ENCODE results near the gene CCDC117. TPM values are rescaled to one million over a fixed set of nuclear protein-coding genes. Genes with fewer than 3 reads are reported as not detected.
"Not testable (repeated sequence)": the region's sequence is repeated elsewhere in the genome, so short reads cannot be mapped to it uniquely, and the experiment has no call there.

Gene CCDC117
- total RNA-seq, 1 experiment from 2014 or later, result 42.2 TPM

GRCh38 chr22:28762000-28762399 lies 10.5 kb upstream of the CCDC117 start:
- DNase-seq (ENCODE audit: low read depth, low spot score); in situ Hi-C loops (cut with HindIII; ENCODE audit: low pct_unique_long_range_greater_than_20kb, low sequenced_read_pairs): not testable (repeated sequence)

GRCh38 chr22:28766628-28767027 lies 5.9 kb upstream of the CCDC117 start:
- in situ Hi-C loops (cut with HindIII; ENCODE audit: low pct_unique_long_range_greater_than_20kb, low sequenced_read_pairs), result no loop called here

GRCh38 chr22:28768701-28769393 lies 3.6 kb upstream of the CCDC117 start:
- DNase-seq (ENCODE audit: low read depth, low spot score), result no peak
- in situ Hi-C loops (cut with HindIII; ENCODE audit: low pct_unique_long_range_greater_than_20kb, low sequenced_read_pairs), result no loop called here

More at GRCh38 chr22:28766628-28767027, 5.9 kb upstream of the CCDC117 start:
- no peak for DNase-seq (ENCODE audit: low read depth, low spot score)

DNA sequence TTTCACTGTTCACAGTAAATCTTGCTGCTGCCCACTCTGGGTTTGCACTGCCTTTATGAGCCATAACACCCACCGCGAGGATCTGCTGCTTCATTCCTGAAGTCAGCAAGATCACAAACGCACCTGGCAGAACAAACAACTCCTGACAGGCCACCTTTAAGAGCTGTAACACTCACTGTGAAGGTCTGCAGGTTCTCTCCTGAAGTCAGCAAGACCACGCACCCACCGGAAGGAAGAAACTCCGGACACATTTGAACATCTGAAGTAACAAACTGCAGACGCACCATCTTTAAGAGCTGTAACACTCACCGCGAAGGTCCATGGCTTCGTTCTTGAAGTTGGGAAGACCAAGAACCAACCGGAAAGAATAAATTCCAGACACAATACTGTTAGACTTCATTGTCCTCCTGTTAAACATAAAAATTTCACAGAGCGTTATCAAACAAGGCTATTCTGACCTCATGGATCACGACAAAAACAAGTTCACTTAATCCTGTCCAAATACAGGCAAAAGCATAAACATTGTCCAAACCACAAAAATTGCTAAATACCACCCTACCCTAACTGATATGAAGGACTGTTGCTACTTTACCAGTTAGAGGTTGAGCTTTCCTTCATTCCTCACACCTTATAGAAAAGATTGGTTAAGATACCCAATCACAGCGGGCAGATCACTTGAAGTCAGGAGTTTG lies 3.0 kb upstream of the CCDC117 start:
- no peak for DNase-seq (ENCODE audit: low read depth, low spot score)
- in situ Hi-C loops (cut with HindIII; ENCODE audit: low pct_unique_long_range_greater_than_20kb, low sequenced_read_pairs), result no loop called here

GRCh38 chr22:28771195-28771791 lies 1.2 kb upstream of the CCDC117 start:
- in situ Hi-C loops (cut with HindIII; ENCODE audit: low pct_unique_long_range_greater_than_20kb, low sequenced_read_pairs), result no loop called here
- peak; percentile 93 for DNase-seq (ENCODE audit: low read depth, low spot score)

DNA sequence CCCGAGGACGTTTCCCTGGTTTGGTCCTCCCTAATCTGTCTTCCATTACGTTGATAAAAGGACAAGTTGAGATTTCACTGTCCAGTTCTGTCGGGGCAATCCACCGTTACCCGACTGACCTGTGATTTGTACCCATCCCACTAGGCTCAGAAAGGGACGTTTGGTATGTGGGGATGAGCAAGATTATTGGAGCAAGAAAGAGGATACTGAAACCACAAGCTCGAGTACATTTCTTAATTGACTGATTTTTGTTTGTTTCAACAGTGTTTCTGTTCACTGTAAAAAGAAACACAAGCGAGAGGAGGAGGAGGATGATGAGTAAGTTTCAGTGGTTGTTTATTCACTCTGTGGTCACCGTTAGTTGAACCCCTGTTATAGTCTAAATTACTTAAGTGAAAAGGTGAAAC lies 969 bp downstream of the CCDC117 start:
- in situ Hi-C loops (cut with HindIII; ENCODE audit: low pct_unique_long_range_greater_than_20kb, low sequenced_read_pairs), result no loop called here
- DNase-seq (ENCODE audit: low read depth, low spot score), result no peak

- DNase-seq (ENCODE audit: low read depth, low spot score), result no peak
- in situ Hi-C loops (cut with HindIII; ENCODE audit: low pct_unique_long_range_greater_than_20kb, low sequenced_read_pairs), result no loop called here
These were observed 1.9 kb downstream of the CCDC117 start for GRCh38 chr22:28774378-28774777.

DNA sequence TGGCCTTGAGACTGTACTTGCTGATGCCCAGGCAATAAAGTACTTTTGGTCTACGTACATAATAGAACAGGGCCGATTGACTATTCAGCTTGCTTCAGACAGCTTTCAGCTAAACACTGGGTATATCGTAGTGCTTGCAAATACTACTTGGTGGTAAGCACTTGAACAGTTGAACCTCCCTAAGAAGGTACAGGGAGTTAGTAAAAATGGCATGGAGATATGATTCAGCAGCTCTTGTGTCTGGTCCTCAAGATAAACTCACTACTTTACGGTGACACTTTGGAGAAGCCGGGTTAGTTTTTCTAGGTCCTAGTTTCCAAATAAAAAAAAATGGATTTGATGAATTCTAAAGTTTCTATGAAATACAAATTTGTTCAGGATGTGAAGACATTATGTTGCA lies 7.3 kb downstream of the CCDC117 start:
- no peak for DNase-seq (ENCODE audit: low read depth, low spot score)
- in situ Hi-C loops (cut with HindIII; ENCODE audit: low pct_unique_long_range_greater_than_20kb, low sequenced_read_pairs), result no loop called here

DNA sequence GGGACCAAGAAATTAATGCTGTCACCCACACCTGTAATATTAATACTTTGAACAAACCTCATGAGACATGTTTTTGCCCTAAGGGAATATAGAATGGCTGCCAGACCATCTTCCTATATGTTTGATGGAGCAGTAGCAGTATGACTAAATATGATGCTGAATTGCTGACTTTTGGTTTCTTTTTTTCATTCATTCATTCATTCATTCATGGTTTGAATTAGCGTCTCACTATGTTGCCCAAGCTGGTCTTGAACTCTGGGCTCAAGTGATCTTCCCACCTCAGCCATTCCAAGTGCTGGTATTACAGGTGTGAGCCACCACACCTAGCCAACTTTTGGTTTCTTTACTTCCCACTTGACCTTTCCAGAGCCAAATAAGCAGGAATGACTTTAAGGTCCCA lies 7.8 kb downstream of the CCDC117 start:
- DNase-seq (ENCODE audit: low read depth, low spot score), result no peak
- in situ Hi-C loops (cut with HindIII; ENCODE audit: low pct_unique_long_range_greater_than_20kb, low sequenced_read_pairs), result no loop called here

DNA sequence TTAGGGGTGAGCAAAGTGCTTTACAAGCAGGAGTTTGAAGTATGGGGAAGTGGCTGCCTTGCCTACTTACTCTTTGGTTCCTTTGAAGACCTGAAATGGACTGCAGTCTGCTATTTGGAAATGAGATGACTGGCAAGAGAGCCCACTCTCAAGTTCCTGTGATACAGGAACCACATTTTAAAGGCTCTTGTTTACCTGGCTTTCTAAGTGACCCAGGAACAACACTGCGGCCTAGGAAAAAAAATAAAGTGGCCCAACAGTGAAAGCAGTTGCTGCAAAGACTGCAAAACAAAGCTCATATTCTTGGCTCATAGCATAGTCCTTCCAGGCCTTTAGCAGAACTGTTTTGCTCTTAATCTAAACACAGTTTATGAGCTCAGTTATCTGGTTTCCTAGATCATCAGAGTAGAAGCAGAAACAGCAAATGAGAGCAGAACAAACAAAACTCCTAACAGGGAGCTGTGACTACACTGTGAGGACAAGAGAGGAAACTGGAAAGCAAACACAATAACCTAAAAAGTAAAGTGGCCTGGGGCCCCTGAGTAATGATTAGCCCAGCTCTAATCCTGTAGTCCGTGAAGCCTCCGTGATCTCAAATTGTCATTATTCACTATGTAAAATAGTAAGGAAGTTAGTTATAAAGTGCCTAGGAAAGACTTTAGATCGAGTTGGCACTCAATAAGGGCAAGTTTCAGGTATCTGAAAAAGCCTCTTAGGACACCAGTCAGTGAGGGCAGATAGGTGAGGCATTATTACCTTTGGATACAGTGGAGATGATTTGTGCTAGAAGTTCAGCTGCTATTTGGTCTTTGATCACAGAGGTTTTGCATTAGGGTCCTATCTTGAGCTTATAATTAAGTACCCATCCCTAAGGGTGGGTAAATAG lies 11.5 kb downstream of the CCDC117 start:
- in situ Hi-C loops (cut with HindIII; ENCODE audit: low pct_unique_long_range_greater_than_20kb, low sequenced_read_pairs), result no loop called here
- no peak for DNase-seq (ENCODE audit: low read depth, low spot score)

DNA sequence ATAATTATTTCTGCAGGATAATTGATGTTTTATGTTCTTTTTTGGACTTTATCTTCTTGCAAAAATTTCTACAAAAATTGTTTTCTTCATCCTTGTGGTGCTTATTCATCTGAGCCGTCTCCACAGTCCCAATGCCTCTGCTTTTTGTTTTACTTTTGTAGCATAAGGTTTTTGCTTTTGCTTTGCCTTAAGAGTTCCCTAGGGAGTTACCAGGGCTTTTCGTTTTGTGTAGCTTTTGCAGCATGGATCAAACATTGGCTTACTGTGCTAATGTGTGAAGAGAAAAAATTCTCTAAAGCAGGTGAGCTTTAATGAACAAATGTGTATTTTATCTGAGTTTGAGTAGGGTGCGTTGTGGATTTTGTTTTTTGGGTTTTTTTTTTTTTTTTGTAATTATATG lies 16.1 kb downstream of the CCDC117 start:
- in situ Hi-C loops (cut with HindIII; ENCODE audit: low pct_unique_long_range_greater_than_20kb, low sequenced_read_pairs), result no loop called here
- DNase-seq (ENCODE audit: low read depth, low spot score), result no peak

DNA sequence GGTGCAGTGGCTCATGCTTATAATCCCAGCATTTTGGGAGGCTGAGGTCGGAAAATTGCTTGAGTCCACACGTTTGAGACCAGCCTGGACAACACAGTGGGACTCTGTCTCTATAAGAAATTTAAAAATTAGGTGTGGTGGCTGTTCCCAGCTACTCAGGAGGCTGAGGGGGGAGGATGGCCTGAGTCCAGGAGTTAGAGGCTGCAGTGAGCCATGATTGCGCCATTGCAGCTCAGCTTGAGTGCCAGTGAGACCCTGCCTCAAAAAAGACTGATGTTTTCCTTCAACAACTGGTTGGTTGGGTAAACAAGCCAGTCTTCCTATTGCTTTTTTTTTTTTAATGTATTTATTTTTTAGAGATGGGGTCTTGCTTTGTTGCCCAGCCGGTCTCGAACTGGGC lies 18.6 kb downstream of the CCDC117 start:
- in situ Hi-C loops (cut with HindIII; ENCODE audit: low pct_unique_long_range_greater_than_20kb, low sequenced_read_pairs), result no loop called here
- DNase-seq (ENCODE audit: low read depth, low spot score), result no peak

DNA sequence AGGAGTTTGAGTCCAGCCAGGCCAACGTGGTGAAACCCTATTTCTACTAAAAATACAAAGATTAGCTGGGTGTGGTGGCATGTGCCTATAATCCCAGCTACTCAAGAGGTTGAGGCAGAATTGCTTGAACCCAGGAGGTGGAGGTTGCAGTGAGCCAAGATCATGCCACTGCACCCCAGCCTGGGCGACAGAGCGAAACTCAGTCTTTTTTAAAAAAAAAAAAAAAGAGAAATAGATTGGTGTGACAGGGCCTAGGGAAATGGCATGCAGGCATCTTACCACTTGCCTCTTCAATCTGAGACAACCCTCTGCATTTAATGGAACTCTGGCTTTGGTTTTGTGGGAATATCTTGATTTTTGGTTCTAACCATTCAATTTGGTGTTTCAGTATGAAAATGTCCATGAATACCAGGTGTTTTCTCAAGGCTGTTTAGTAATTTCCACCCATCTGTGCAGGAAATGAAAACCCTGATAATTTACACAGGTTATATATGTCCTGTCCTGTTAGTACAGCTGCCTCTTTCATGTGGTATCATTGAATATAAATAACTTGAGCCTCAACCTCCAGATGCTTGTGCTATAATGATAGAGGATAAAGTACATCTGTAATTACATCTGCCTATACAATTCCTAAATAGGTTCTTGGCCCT lies 19.5 kb downstream of the CCDC117 start:
- no peak for DNase-seq (ENCODE audit: low read depth, low spot score)
- in situ Hi-C loops (cut with HindIII; ENCODE audit: low pct_unique_long_range_greater_than_20kb, low sequenced_read_pairs), result no loop called here

DNA sequence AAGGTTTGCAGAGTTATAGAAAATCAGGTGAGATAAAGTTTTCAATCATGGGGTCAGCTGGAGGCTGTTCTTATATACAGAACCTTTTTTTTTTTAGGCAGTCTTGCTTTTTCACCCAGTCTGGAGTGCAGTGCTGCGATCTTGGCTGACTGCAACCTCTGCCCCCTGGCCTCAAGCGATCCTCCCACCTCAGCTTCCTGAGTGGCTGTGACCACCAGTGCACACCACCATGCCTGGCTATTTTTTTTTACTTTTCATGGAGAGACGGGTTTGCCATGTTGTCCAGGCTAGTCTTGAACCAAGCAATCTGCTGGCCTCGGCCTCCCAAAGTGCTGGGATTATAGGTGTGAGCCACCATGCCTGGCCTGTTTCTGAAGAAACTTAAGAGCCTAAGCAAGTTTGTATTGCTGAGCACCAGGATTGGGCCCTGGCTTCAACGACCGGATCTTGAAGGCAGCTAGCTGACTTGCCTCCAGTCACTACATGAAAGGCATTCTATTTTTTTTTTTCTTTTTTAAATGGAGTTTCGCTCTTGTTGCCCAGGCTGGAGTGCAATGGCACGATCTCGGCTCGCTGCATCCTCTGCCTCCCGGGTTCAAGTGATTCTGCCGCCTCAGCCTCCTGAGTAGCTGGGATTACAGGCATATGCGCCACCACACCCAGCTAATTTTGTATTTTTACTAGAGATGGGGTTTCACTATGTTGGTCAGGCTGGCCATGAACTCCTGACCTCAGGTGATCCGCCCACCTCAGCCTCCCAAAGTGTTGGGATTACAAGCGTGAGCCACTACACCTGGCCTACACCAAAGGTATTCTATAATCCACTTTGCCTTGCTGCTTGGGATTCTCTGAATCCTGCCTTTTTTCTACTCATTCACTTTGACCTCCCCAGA lies 20.2 kb downstream of the CCDC117 start:
- no peak for DNase-seq (ENCODE audit: low read depth, low spot score)
- in situ Hi-C loops (cut with HindIII; ENCODE audit: low pct_unique_long_range_greater_than_20kb, low sequenced_read_pairs), result no loop called here

DNA sequence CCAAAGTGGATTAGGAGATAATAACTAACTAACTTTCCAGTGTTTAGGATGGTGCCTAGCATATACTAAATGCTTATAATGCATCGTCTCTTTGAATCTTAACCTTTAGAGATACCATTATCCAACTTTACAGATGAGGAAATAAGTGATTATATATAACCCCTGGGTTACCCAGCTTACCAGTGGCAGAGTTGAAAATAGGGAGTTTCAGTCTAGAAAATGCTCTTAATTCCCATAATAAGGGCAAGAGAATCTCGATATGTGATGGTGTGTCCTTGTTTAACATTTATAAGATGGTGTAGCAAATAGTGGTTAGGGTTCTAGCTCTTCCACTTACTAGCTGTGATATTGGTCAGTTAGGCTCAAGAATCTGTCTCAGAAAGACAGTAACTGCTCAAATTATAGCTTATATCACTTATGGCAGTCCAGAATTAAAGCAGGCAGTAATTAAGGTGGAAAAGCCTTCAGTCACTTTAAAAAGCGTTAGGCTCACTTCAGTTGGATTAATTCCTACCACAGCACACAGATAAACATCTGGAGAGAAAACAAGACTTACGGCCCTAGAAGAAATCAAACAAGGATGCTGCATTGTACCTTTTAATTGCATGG lies 21.6 kb downstream of the CCDC117 start:
- no peak for DNase-seq (ENCODE audit: low read depth, low spot score)
- in situ Hi-C loops (cut with HindIII; ENCODE audit: low pct_unique_long_range_greater_than_20kb, low sequenced_read_pairs), result no loop called here

- in situ Hi-C loops (cut with HindIII; ENCODE audit: low pct_unique_long_range_greater_than_20kb, low sequenced_read_pairs), result no loop called here
- no peak for DNase-seq (ENCODE audit: low read depth, low spot score)
These were observed 22.7 kb downstream of the CCDC117 start for GRCh38 chr22:28795071-28795693.

All from SK-MEL-5 (cell line).